NCI-H524 treated with DMSO at 0.1 percent for 48 hours (cell line): ENCODE data around the gene TMPRSS11F.

Experiments used
- DNase-seq: peaks from one replicate; lab custom pipeline; 2025; lab: John Stamatoyannopoulos, UW

The TMPRSS11F gene

GRCh38 chr4:68077301-68077700 is 52.4 kb downstream of the TMPRSS11F start:
- no peak for DNase-seq

- no peak for DNase-seq
Observed at GRCh38 chr4:68076194-68076593, 53.5 kb downstream of the TMPRSS11F start.

- no peak for DNase-seq
Observed at GRCh38 chr4:68074397-68074796, 55.3 kb downstream of the TMPRSS11F start.

- DNase-seq: no peak
Observed at GRCh38 chr4:68070302-68070701, 59.4 kb downstream of the TMPRSS11F start.

GRCh38 chr4:68062501-68062900 is 67.2 kb downstream of the TMPRSS11F start:
- no peak for DNase-seq

- DNase-seq: no peak
Observed at GRCh38 chr4:68038272-68038671, 91.4 kb downstream of the TMPRSS11F start.

GRCh38 chr4:68021185-68021584 is 108.5 kb downstream of the TMPRSS11F start:
- DNase-seq: no peak

GRCh38 chr4:68011684-68012083 is 118.0 kb downstream of the TMPRSS11F start:
- DNase-seq: no peak
